Ectodermal cell (in vitro differentiated cells): ENCODE data around the gene CCDC148.

Experiments used
- H3K27ac ChIP-seq: 2 replicates; pipeline ENCODE4 v1.7.0; 2013; ENCODE audit warnings: mild to moderate bottlenecking, low read depth, low read length; ENCODE audit not compliant: insufficient read depth, poor library complexity, severe bottlenecking
- H3K27me3 ChIP-seq: 2 replicates; pipeline ENCODE4 v1.7.0; 2013; ENCODE audit warnings: mild to moderate bottlenecking, low read length; ENCODE audit not compliant: insufficient read depth, control insufficient read depth, poor library complexity, severe bottlenecking
- H3K36me3 ChIP-seq: one replicate; pipeline ENCODE4 v1.7.0; 2013; ENCODE audit warnings: low read length; ENCODE audit not compliant: control insufficient read depth, insufficient read depth
- H3K4me1 ChIP-seq: one replicate; pipeline ENCODE4 v1.7.0; 2013; ENCODE audit warnings: low read length; ENCODE audit not compliant: control insufficient read depth, insufficient read depth
- H3K4me3 ChIP-seq: 2 replicates; pipeline ENCODE4 v1.7.0; 2013; ENCODE audit warnings: low read depth, low read length, control low read depth; ENCODE audit not compliant: insufficient read depth
- H3K9me3 ChIP-seq: 2 replicates; pipeline ENCODE4 v1.7.0; 2013; ENCODE audit warnings: mild to moderate bottlenecking, low read length, moderate library complexity; ENCODE audit not compliant: control insufficient read depth
- WGBS, 2 experiments: methylation state at CpG; one replicate each; pipeline ENCODE4 v1.1.7; 2013; ENCODE audit warnings: missing lambda C conversion rate in 2 of 2; 5-methylcytosine and 5-hydroxymethylcytosine counted together

The CCDC148 gene

GRCh38 chr2:158189526-158189925, 267.0 kb downstream of the CCDC148 start:
- no peak overlapping the region for H3K27ac ChIP-seq
- H3K9me3 ChIP-seq = no peaks in the 10 kb centered on the region
- H3K27me3 ChIP-seq = no peaks in the 10 kb centered on the region
- no peak overlapping the region for H3K4me3 ChIP-seq
- no peaks in the 10 kb centered on the region for H3K36me3 ChIP-seq
- H3K4me1 ChIP-seq = peaks cover 8% of the 10 kb centered on the region

DNA sequence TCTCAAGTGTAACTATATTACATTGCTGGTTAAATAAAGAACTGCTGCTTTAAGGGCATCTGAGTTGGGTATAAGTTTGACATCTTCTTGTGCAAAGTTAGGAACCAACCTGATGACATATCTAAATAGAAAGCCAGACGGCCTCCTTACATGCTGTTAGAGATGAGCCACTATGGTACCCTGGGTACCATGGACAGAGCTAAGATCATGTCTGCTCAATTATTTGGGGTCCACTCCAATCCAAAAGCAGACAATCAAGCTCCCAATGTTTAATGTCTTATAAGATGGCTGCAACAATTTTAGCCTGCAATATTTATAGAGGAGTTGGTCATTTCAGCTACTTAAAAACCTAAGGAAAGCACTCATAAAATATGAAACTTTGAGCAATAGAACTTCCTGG, 268.6 kb downstream of the CCDC148 start:
- Histone ChIP-seq H3K36me3 (no peaks in the 10 kb centered on the region), H3K27ac (no peak overlapping the region), H3K9me3 (no peaks in the 10 kb centered on the region), H3K4me3 (no peak overlapping the region), H3K27me3 (no peaks in the 10 kb centered on the region), H3K4me1 (peaks cover 8% of the 10 kb centered on the region)
- 83 to 86% methylated on average over 1 of the region's 1 CpG for WGBS, 2 experiments

GRCh38 chr2:158184556-158185343, 271.8 kb downstream of the CCDC148 start:
- H3K27me3 ChIP-seq = no peaks in the 10 kb centered on the region
- 96 to 97% methylated on average over 3 of the region's 3 CpGs for WGBS, 2 experiments
- no peaks in the 10 kb centered on the region for H3K9me3 ChIP-seq
- no peak overlapping the region for H3K27ac ChIP-seq
- no peaks in the 10 kb centered on the region for H3K36me3 ChIP-seq
- no peaks in the 10 kb centered on the region for H3K4me1 ChIP-seq
- H3K4me3 ChIP-seq = no peak overlapping the region

GRCh38 chr2:158184001-158184400, 272.6 kb downstream of the CCDC148 start:
- H3K27me3 ChIP-seq = no peaks in the 10 kb centered on the region
- H3K36me3 ChIP-seq = no peaks in the 10 kb centered on the region
- no peaks in the 10 kb centered on the region for H3K4me1 ChIP-seq
- WGBS, 2 experiments = 33 to 39% methylated on average over 1 of the region's 1 CpG
- no peaks in the 10 kb centered on the region for H3K9me3 ChIP-seq
- H3K27ac ChIP-seq = no peak overlapping the region
- no peak overlapping the region for H3K4me3 ChIP-seq

DNA sequence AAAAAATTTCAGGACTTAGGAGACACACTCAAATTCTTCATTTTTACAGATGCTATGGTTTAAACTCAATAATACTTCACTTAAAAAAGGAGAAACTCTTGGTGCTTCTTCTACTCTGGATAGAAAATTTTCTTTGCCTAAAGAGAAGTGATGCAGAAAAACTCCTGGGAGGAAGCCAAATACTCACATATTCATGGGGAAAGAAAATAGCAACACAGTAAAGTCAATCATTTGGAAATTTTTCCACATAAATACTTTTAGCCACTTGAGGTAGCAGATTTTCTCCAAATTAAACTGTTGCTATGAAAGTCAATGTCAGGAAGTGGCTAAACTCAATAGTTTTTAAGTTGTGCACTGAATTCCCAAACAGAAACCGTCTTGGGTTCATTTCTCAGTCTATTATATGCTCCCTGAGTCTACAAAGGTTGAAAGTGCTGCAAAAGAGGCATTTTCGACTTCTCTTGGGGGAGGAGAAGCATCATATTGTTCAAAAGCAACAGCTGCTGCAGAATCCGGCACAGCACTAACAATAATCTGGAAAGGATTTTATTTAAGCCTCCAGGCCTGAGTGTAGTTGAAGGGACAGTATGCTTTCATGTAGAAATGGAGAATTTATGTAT, 273.8 kb downstream of the CCDC148 start:
- Histone ChIP-seq H3K9me3 (no peaks in the 10 kb centered on the region), H3K27ac (no peak overlapping the region), H3K4me1 (no peaks in the 10 kb centered on the region), H3K27me3 (no peaks in the 10 kb centered on the region), H3K4me3 (no peak overlapping the region), H3K36me3 (no peaks in the 10 kb centered on the region)
- 90 to 92% methylated on average over 3 of the region's 3 CpGs for WGBS, 2 experiments

DNA sequence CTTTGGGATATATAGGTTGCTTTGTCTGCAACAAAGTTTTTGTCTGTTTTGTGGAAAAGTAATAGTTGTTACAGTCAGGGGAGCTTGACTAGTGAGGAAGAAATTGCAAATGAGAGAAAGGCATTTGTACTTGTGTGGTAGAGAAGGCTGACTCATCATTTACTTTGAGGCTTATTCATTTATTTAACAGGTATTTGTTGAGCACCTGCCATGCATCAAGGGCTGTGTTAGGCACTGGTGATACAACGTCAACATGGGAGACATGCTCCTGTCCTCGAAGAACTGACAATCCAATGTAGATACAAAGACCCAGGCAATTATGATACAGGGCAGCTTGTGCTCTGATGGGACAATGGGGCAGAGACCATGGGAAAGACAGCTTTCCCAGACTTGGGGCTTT, 275.4 kb downstream of the CCDC148 start:
- WGBS, 2 experiments = 72 to 75% methylated on average over 2 of the region's 2 CpGs
- Histone ChIP-seq H3K27ac (no peak overlapping the region), H3K4me3 (no peak overlapping the region), H3K4me1 (no peaks in the 10 kb centered on the region), H3K9me3 (no peaks in the 10 kb centered on the region), H3K36me3 (no peaks in the 10 kb centered on the region), H3K27me3 (no peaks in the 10 kb centered on the region)

GRCh38 chr2:158179660-158180059, 276.9 kb downstream of the CCDC148 start:
- Histone ChIP-seq H3K4me1 (no peaks in the 10 kb centered on the region), H3K4me3 (no peak overlapping the region), H3K27me3 (no peaks in the 10 kb centered on the region), H3K9me3 (no peaks in the 10 kb centered on the region), H3K27ac (no peak overlapping the region), H3K36me3 (no peaks in the 10 kb centered on the region)
- WGBS, 2 experiments = 89 to 94% methylated on average over 2 of the region's 2 CpGs

- no peak overlapping the region for H3K27ac ChIP-seq
- no peaks in the 10 kb centered on the region for H3K9me3 ChIP-seq
- 89 to 95% methylated on average over 2 of the region's 3 CpGs for WGBS, 2 experiments
- H3K4me3 ChIP-seq = no peak overlapping the region
- H3K27me3 ChIP-seq = no peaks in the 10 kb centered on the region
- H3K4me1 ChIP-seq = no peaks in the 10 kb centered on the region
- H3K36me3 ChIP-seq = no peaks in the 10 kb centered on the region
Measured at GRCh38 chr2:158178646-158179045, 277.9 kb downstream of the CCDC148 start.

- Histone ChIP-seq H3K27ac (no peak overlapping the region), H3K36me3 (no peaks in the 10 kb centered on the region), H3K4me1 (no peaks in the 10 kb centered on the region), H3K27me3 (no peaks in the 10 kb centered on the region), H3K4me3 (no peak overlapping the region), H3K9me3 (no peaks in the 10 kb centered on the region)
- WGBS, 2 experiments = 86 to 93% methylated on average over 5 of the region's 5 CpGs
Measured at GRCh38 chr2:158174956-158175355, 281.6 kb downstream of the CCDC148 start.

DNA sequence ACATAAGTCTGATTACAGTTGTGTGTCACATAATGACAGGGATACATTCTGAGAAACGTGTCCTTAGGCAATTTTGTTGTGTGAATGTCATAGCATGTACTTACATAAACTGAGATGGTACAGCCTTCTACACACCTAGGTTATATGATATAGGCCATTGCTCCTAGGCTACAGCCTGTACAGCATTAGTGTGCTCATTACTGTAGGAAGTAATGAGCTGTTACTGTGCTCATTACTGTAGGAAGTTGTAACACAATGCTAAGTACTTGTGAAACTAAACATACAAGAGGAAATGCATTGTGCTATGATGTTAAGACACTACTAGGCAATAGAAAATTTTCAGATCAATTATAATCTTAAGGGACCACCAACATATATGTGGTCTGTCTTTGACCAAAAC, 282.1 kb downstream of the CCDC148 start:
- Histone ChIP-seq H3K27ac (no peak overlapping the region), H3K4me3 (no peak overlapping the region), H3K4me1 (no peaks in the 10 kb centered on the region), H3K36me3 (no peaks in the 10 kb centered on the region), H3K27me3 (no peaks in the 10 kb centered on the region), H3K9me3 (no peaks in the 10 kb centered on the region)
- 85 to 86% methylated on average over 1 of the region's 1 CpG for WGBS, 2 experiments
